ENCODE results near the gene IGF2BP2.

Gene IGF2BP2

DNA sequence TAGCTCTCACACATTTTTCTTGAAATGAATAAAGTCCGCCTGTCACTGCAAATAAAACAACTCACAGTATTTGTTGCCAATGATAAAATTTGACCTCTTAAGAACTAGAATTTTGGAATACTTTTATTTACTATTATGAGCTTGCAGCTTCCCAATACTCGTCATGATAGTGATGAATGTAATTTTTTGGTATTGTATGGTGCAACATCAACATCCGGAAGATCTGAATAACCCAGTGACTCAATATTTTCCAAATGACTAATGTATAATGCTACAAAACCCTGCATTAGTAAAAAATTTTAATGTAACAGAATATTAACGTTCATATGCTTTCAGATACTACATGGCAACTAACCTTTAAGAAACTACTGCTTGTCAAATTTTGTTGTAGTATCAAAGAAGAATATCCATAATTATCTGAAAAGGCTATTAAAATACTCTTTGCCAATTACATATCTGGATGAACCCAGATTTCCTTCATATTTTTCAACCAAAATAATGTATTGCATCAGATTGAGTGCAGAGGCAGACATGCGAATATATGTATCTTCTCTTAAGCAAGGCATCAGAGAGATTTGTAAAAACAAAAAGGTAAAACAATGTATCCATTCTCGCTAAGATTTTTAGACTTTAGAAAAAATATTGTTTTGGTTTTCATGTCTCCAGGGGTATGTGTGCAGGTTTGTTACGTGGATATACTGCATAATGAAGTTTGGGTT, 95.3 kb downstream of the IGF2BP2 start:
- H3K27ac ChIP-seq (ENCODE audit: low read depth, low read length) = no peak overlapping the region
- H3K9ac ChIP-seq (ENCODE audit: low read length in 5 of 5) = no peak overlapping the region
- H3K36me3 ChIP-seq (ENCODE audit: control insufficient read depth in 5 of 5, insufficient read depth in 5 of 5, low read length in 5 of 5) = no peaks in the 10 kb centered on the region
- no peaks in the 10 kb centered on the region for H3K27me3 ChIP-seq (ENCODE audit: control insufficient read depth in 5 of 5, insufficient read depth in 4 of 5, low read length in 5 of 5)
- peaks cover 0 to under 1% (median 0%) of the 10 kb centered on the region in 5 donors for H3K4me1 ChIP-seq (ENCODE audit: control insufficient read depth in 5 of 5, insufficient read depth in 5 of 5, low read length in 5 of 5)
- H3K4me3 ChIP-seq (ENCODE audit: low read depth in 1 of 5, low read length in 5 of 5) = no peak overlapping the region
- H3K9me3 ChIP-seq (ENCODE audit: control insufficient read depth in 5 of 5, low read length in 5 of 5) = peaks cover 0 to 7% (median 6%) of the 10 kb centered on the region in 5 donors

GRCh38 chr3:185728630-185729336, 96.1 kb downstream of the IGF2BP2 start:
- Histone ChIP-seq H3K27me3 (ENCODE audit: control insufficient read depth in 5 of 5, insufficient read depth in 4 of 5, low read length in 5 of 5) (no peaks in the 10 kb centered on the region), H3K9ac (ENCODE audit: low read length in 5 of 5) (no peak overlapping the region), H3K27ac (ENCODE audit: low read depth, low read length) (no peak overlapping the region), H3K36me3 (ENCODE audit: control insufficient read depth in 5 of 5, insufficient read depth in 5 of 5, low read length in 5 of 5) (no peaks in the 10 kb centered on the region), H3K4me1 (ENCODE audit: control insufficient read depth in 5 of 5, insufficient read depth in 5 of 5, low read length in 5 of 5) (no peaks in the 10 kb centered on the region), H3K4me3 (ENCODE audit: low read depth in 1 of 5, low read length in 5 of 5) (no peak overlapping the region), H3K9me3 (ENCODE audit: control insufficient read depth in 5 of 5, low read length in 5 of 5) (peaks cover 0 to 8% (median 6%) of the 10 kb centered on the region in 5 donors)

- Histone ChIP-seq H3K4me3 (ENCODE audit: low read depth in 1 of 5, low read length in 5 of 5) (no peak overlapping the region), H3K27ac (ENCODE audit: low read depth, low read length) (no peak overlapping the region), H3K4me1 (ENCODE audit: control insufficient read depth in 5 of 5, insufficient read depth in 5 of 5, low read length in 5 of 5) (no peaks in the 10 kb centered on the region), H3K9me3 (ENCODE audit: control insufficient read depth in 5 of 5, low read length in 5 of 5) (peaks cover 0 to 8% (median 6%) of the 10 kb centered on the region in 5 donors), H3K27me3 (ENCODE audit: control insufficient read depth in 5 of 5, insufficient read depth in 4 of 5, low read length in 5 of 5) (no peaks in the 10 kb centered on the region), H3K9ac (ENCODE audit: low read length in 5 of 5) (no peak overlapping the region), H3K36me3 (ENCODE audit: control insufficient read depth in 5 of 5, insufficient read depth in 5 of 5, low read length in 5 of 5) (no peaks in the 10 kb centered on the region)
These were observed 97.0 kb downstream of the IGF2BP2 start for GRCh38 chr3:185727873-185728272.

- Histone ChIP-seq H3K9ac (ENCODE audit: low read length in 5 of 5) (no peak overlapping the region), H3K4me1 (ENCODE audit: control insufficient read depth in 5 of 5, insufficient read depth in 5 of 5, low read length in 5 of 5) (no peaks in the 10 kb centered on the region), H3K9me3 (ENCODE audit: control insufficient read depth in 5 of 5, low read length in 5 of 5) (peaks cover 0 to 8% (median 6%) of the 10 kb centered on the region in 5 donors), H3K27ac (ENCODE audit: low read depth, low read length) (no peak overlapping the region), H3K36me3 (ENCODE audit: control insufficient read depth in 5 of 5, insufficient read depth in 5 of 5, low read length in 5 of 5) (no peaks in the 10 kb centered on the region), H3K4me3 (ENCODE audit: low read depth in 1 of 5, low read length in 5 of 5) (no peak overlapping the region), H3K27me3 (ENCODE audit: control insufficient read depth in 5 of 5, insufficient read depth in 4 of 5, low read length in 5 of 5) (no peaks in the 10 kb centered on the region)
These were observed 98.4 kb downstream of the IGF2BP2 start for GRCh38 chr3:185726254-185726967.

DNA sequence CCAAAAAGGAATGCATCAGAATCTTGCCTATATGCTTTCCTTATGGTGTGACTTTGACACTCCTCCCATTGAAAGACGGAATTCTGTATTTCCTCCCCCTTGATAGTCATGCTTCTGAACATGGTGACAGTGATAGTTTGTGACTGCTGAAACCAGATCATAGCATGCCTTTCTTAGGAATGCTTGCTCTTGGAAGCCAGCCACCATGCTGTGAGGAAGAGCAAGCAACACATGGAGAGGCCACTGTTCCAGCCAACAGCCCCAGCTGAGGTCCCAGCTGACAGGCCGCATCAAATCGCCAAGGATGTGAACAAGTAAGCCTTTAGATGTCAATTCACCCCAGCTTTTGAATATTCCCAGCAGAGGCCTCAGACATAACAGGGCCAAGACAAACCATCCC, 100.1 kb downstream of the IGF2BP2 start:
- Histone ChIP-seq H3K27ac (ENCODE audit: low read depth, low read length) (no peak overlapping the region), H3K27me3 (ENCODE audit: control insufficient read depth in 5 of 5, insufficient read depth in 4 of 5, low read length in 5 of 5) (no peaks in the 10 kb centered on the region), H3K4me1 (ENCODE audit: control insufficient read depth in 5 of 5, insufficient read depth in 5 of 5, low read length in 5 of 5) (no peaks in the 10 kb centered on the region)

GRCh38 chr3:185724251-185724650, 100.6 kb downstream of the IGF2BP2 start:
- no peaks in the 10 kb centered on the region for H3K27me3 ChIP-seq (ENCODE audit: control insufficient read depth in 5 of 5, insufficient read depth in 4 of 5, low read length in 5 of 5)
- peaks cover 0 to 8% (median 6%) of the 10 kb centered on the region in 5 donors for H3K9me3 ChIP-seq (ENCODE audit: control insufficient read depth in 5 of 5, low read length in 5 of 5)
- no peak overlapping the region for H3K4me3 ChIP-seq (ENCODE audit: low read depth in 1 of 5, low read length in 5 of 5)
- no peaks in the 10 kb centered on the region for H3K36me3 ChIP-seq (ENCODE audit: control insufficient read depth in 5 of 5, insufficient read depth in 5 of 5, low read length in 5 of 5)
- no peak overlapping the region for H3K9ac ChIP-seq (ENCODE audit: low read length in 5 of 5)
- no peak overlapping the region for H3K27ac ChIP-seq (ENCODE audit: low read depth, low read length)
- H3K4me1 ChIP-seq (ENCODE audit: control insufficient read depth in 5 of 5, insufficient read depth in 5 of 5, low read length in 5 of 5) = no peaks in the 10 kb centered on the region

More for the DNA sequence above, 100.1 kb downstream of the IGF2BP2 start:
- Histone ChIP-seq H3K9ac (ENCODE audit: low read length in 5 of 5) (no peak overlapping the region), H3K4me3 (ENCODE audit: low read depth in 1 of 5, low read length in 5 of 5) (no peak overlapping the region), H3K36me3 (ENCODE audit: control insufficient read depth in 5 of 5, insufficient read depth in 5 of 5, low read length in 5 of 5) (no peaks in the 10 kb centered on the region), H3K9me3 (ENCODE audit: control insufficient read depth in 5 of 5, low read length in 5 of 5) (peaks cover 0 to 8% (median 6%) of the 10 kb centered on the region in 5 donors)

DNA sequence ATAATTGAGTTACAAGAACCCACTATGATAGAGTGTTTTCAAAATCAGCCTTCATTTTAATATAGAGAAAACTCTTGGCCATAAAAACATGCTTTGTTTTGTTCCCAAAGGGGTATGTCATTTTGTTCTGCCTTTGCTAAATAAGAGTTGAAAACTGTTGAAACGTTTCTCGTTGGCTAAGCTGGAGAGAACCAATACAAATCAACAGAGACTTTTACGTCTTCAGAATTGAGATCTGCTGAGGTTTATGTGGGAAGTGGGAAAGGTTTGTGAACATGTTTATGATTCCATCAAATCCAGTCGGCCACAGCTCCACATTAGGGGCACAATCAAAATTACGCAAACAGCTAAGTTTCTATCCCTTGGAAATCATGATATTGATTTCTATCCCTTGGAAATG, 102.0 kb downstream of the IGF2BP2 start:
- H3K27ac ChIP-seq (ENCODE audit: low read depth, low read length) = no peak overlapping the region
- no peak overlapping the region for H3K4me3 ChIP-seq (ENCODE audit: low read depth in 1 of 5, low read length in 5 of 5)
- no peak overlapping the region for H3K9ac ChIP-seq (ENCODE audit: low read length in 5 of 5)
- H3K4me1 ChIP-seq (ENCODE audit: control insufficient read depth in 5 of 5, insufficient read depth in 5 of 5, low read length in 5 of 5) = no peaks in the 10 kb centered on the region
- H3K27me3 ChIP-seq (ENCODE audit: control insufficient read depth in 5 of 5, insufficient read depth in 4 of 5, low read length in 5 of 5) = no peaks in the 10 kb centered on the region
- no peaks in the 10 kb centered on the region for H3K36me3 ChIP-seq (ENCODE audit: control insufficient read depth in 5 of 5, insufficient read depth in 5 of 5, low read length in 5 of 5)
- peaks cover 0 to 8% (median 6%) of the 10 kb centered on the region in 5 donors for H3K9me3 ChIP-seq (ENCODE audit: control insufficient read depth in 5 of 5, low read length in 5 of 5)

DNA sequence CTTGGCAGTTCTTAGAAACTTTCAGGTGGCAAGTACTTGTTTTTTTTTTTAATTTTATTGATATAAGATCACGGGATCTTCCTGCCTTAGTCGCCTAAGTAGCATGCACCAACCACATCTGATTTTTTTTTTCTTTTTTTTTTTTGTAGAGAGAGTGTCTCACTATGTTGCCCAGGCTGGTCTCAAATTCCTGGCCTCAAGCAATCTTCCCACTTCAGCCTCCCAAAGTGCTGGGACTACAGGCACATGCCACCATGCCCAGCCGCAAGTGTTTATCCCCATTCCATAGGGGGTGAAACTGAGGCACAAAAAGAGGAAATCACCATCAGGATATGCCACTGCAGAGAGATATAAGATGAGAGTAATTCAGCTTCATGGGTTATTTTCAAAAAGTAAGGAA, 102.9 kb downstream of the IGF2BP2 start:
- Histone ChIP-seq H3K27me3 (ENCODE audit: control insufficient read depth in 5 of 5, insufficient read depth in 4 of 5, low read length in 5 of 5) (no peaks in the 10 kb centered on the region), H3K36me3 (ENCODE audit: control insufficient read depth in 5 of 5, insufficient read depth in 5 of 5, low read length in 5 of 5) (no peaks in the 10 kb centered on the region), H3K9ac (ENCODE audit: low read length in 5 of 5) (no peak overlapping the region), H3K4me1 (ENCODE audit: control insufficient read depth in 5 of 5, insufficient read depth in 5 of 5, low read length in 5 of 5) (peaks cover 0 to 8% (median 3%) of the 10 kb centered on the region in 5 donors), H3K27ac (ENCODE audit: low read depth, low read length) (no peak overlapping the region), H3K4me3 (ENCODE audit: low read depth in 1 of 5, low read length in 5 of 5) (no peak overlapping the region), H3K9me3 (ENCODE audit: control insufficient read depth in 5 of 5, low read length in 5 of 5) (peaks cover 0 to 8% (median 6%) of the 10 kb centered on the region in 5 donors)

- Histone ChIP-seq H3K27ac (ENCODE audit: low read depth, low read length) (no peak overlapping the region), H3K4me1 (ENCODE audit: control insufficient read depth in 5 of 5, insufficient read depth in 5 of 5, low read length in 5 of 5) (peaks cover 0 to 8% (median 3%) of the 10 kb centered on the region in 5 donors), H3K27me3 (ENCODE audit: control insufficient read depth in 5 of 5, insufficient read depth in 4 of 5, low read length in 5 of 5) (no peaks in the 10 kb centered on the region)
These were observed 104.5 kb downstream of the IGF2BP2 start for GRCh38 chr3:185720326-185720725.

More at GRCh38 chr3:185720326-185720725, 104.5 kb downstream of the IGF2BP2 start:
- Histone ChIP-seq H3K4me3 (ENCODE audit: low read depth in 1 of 5, low read length in 5 of 5) (no peak overlapping the region), H3K9ac (ENCODE audit: low read length in 5 of 5) (no peak overlapping the region), H3K36me3 (ENCODE audit: control insufficient read depth in 5 of 5, insufficient read depth in 5 of 5, low read length in 5 of 5) (no peaks in the 10 kb centered on the region), H3K9me3 (ENCODE audit: control insufficient read depth in 5 of 5, low read length in 5 of 5) (peaks cover 0 to 8% (median 6%) of the 10 kb centered on the region in 5 donors)
